Keratinocyte (primary cell): ENCODE results near the gene TMEM39A. TPM values are rescaled to one million over a fixed set of nuclear protein-coding genes. Genes with fewer than 3 reads are reported as not detected.

ENCODE experiments used
- DNase-seq: peaks from one replicate; pipeline ENCODE4 v3.0.0-alpha.2; 2011; ENCODE audit warnings: low read depth, missing footprints, low spot score
- FAIRE-seq: peaks from 2 replicates; lab custom pipeline; 2011; peaks lifted over from hg19 to GRCh38; lab: Jason Lieb, UNC
- H2AFZ ChIP-seq: 2 replicates; pipeline ENCODE4 v1.6.0; 2012; ENCODE audit warnings: low read length, control low read depth, inconsistent platforms; ENCODE audit not compliant: control insufficient read depth
- H3K27ac ChIP-seq: 2 replicates; pipeline ENCODE4 v1.5.1; 2011; ENCODE audit warnings: low read length; ENCODE audit not compliant: control insufficient read depth, insufficient read depth
- H3K27me3 ChIP-seq: 3 replicates; pipeline ENCODE4 v1.6.0; 2011; ENCODE audit warnings: low read length; ENCODE audit not compliant: control insufficient read depth, insufficient read depth; ENCODE audit errors: extremely low read depth
- H3K36me3 ChIP-seq, 2 experiments: 2 replicates in 1 of 2; 3 replicates in 1 of 2; pipeline ENCODE4 v1.5.1; 2011; ENCODE audit warnings: low read length in 2 of 2, mild to moderate bottlenecking in 1 of 2; ENCODE audit not compliant: control insufficient read depth in 2 of 2, insufficient read depth in 2 of 2; ENCODE audit errors: extremely low read depth in 1 of 2
- H3K4me1 ChIP-seq: 3 replicates; pipeline ENCODE4 v1.5.1; 2011; ENCODE audit warnings: low read length; ENCODE audit not compliant: control insufficient read depth, insufficient read depth; ENCODE audit errors: extremely low read depth
- H3K4me2 ChIP-seq: 3 replicates; pipeline ENCODE4 v1.6.0; 2011; ENCODE audit warnings: low read depth, low read length; ENCODE audit not compliant: control insufficient read depth, insufficient read depth; ENCODE audit errors: extremely low read depth
- H3K4me3 ChIP-seq, 3 experiments: fragments of 200-600 bp in 1 of 3; sonication (generic) in 1 of 3; 2 replicates in 2 of 3; 3 replicates in 1 of 3; pipeline ENCODE4 v1.5.1; 2011 to 2016; ENCODE audit warnings: low read length in 3 of 3, mild to moderate bottlenecking in 3 of 3, control low read depth in 2 of 3, inconsistent platforms in 1 of 3, low read depth in 1 of 3, mixed read lengths in 1 of 3, mixed run types in 1 of 3, moderate library complexity in 1 of 3; ENCODE audit not compliant: control insufficient read depth in 2 of 3, insufficient read depth in 2 of 3; ENCODE audit errors: extremely low read depth in 1 of 3
- H3K79me2 ChIP-seq: 2 replicates; pipeline ENCODE4 v1.6.0; 2012; ENCODE audit warnings: low read length; ENCODE audit not compliant: control insufficient read depth, insufficient read depth
- H3K9ac ChIP-seq: 3 replicates; pipeline ENCODE4 v1.6.0; 2011; ENCODE audit warnings: low read length; ENCODE audit not compliant: control insufficient read depth, insufficient read depth; ENCODE audit errors: extremely low read depth
- H3K9me1 ChIP-seq: 3 replicates; pipeline ENCODE4 v1.6.0; 2011; ENCODE audit warnings: low read length; ENCODE audit not compliant: control insufficient read depth, insufficient read depth; ENCODE audit errors: extremely low read depth
- H3K9me3 ChIP-seq: 2 replicates; pipeline ENCODE4 v1.5.1; 2012; ENCODE audit warnings: low read depth, low read length; ENCODE audit not compliant: control insufficient read depth
- H4K20me1 ChIP-seq: 3 replicates; pipeline ENCODE4 v1.6.0; 2011; ENCODE audit warnings: low read length; ENCODE audit not compliant: control insufficient read depth, insufficient read depth; ENCODE audit errors: extremely low read depth
- CTCF ChIP-seq, 3 experiments: IDR thresholded peaks in 1 of 3; conservative IDR thresholded peaks in 1 of 3; optimal IDR thresholded peaks in 1 of 3; 2 replicates in 2 of 3; 3 replicates in 1 of 3; pipeline versions ENCODE3 to v1.5.1; 2011; ENCODE audit warnings: low read length in 3 of 3, mild to moderate bottlenecking in 3 of 3, moderate library complexity in 2 of 3, control low read depth in 1 of 3, inconsistent platforms in 1 of 3; ENCODE audit not compliant: insufficient read depth in 2 of 3; ENCODE audit errors: extremely low read depth in 1 of 3
- EZH2 ChIP-seq: IDR thresholded peaks from one replicate; pipeline ENCODE4 v1.6.1; 2012; ENCODE audit warnings: inconsistent platforms, mild to moderate bottlenecking, low read length, moderate library complexity
- dilution Hi-C: fragments of 300-500 bp; cut with MboI; formaldehyde crosslinking; loops from one replicate; pipeline ENCODE4 v1.7.0; 2020; ENCODE audit warnings: low sequenced_read_pairs; ENCODE audit not compliant: extremely low pct_ligation_motif_present
- polyA plus RNA-seq, 5 experiments: library from polyadenylated mRNA; depleted of rRNA in 3 of 5; stranded (reverse) in 3 of 5; stranded (forward) in 1 of 5; unstranded in 1 of 5; fragments of >200 nt; gene quantifications; 1 replicate in 1 of 5; 2 replicates in 3 of 5; 3 replicates in 1 of 5; pipeline versions ENCODE4 v1.2.1 to v1.2.3, GENCODE V29; 2011 to 2012; ENCODE audit warnings: missing spikeins in 2 of 5, low read depth in 1 of 5, low replicate concordance in 1 of 5

Gene TMEM39A
- polyA plus RNA-seq, 1 donor (not counting 4 experiments of a cell fraction or from before 2014, with no cell fraction given) = 26.3 TPM

- DNase-seq (no peak), FAIRE-seq (no peak)
- H3K79me2 ChIP-seq = no peaks in the 10 kb centered on the region
- dilution Hi-C loops = no loop called here
- no peak overlapping the region for H2AFZ ChIP-seq
- no peak overlapping the region for H3K4me2 ChIP-seq
- no peaks in the 10 kb centered on the region for H3K9me1 ChIP-seq
- no peak overlapping the region for H3K27ac ChIP-seq
- no peak overlapping the region for H3K9ac ChIP-seq
- H4K20me1 ChIP-seq = no peaks in the 10 kb centered on the region
- H3K9me3 ChIP-seq = no peaks in the 10 kb centered on the region
- H3K4me3 ChIP-seq = no peak overlapping the region
- H3K4me1 ChIP-seq = no peaks in the 10 kb centered on the region
- TF ChIP-seq CTCF (optimal IDR thresholded peaks at IDR 0.05 in 1 of 3, IDR thresholded peaks at IDR 0.05 in 1 of 3, conservative IDR thresholded peaks at IDR 0.05 in 1 of 3; ENCODE audit: extremely low read depth in 1 of 3, insufficient read depth in 2 of 3, low read length in 3 of 3) (peak in 2 of 3 experiments; percentile 9 to 10), EZH2 (no peak)
- peaks cover 16 to 19% of the 10 kb centered on the region in 2 experiments for H3K36me3 ChIP-seq
- H3K27me3 ChIP-seq = no peaks in the 10 kb centered on the region
Observed at GRCh38 chr3:119490153-119490552, 26.7 kb upstream of the TMEM39A start.

- DNase-seq = no peak
- Histone ChIP-seq H3K27me3 (no peaks in the 10 kb centered on the region), H3K79me2 (no peaks in the 10 kb centered on the region), H3K4me2 (no peak overlapping the region), H3K9me1 (no peaks in the 10 kb centered on the region), H2AFZ (no peak overlapping the region), H3K9ac (no peak overlapping the region), H3K27ac (no peak overlapping the region), H3K9me3 (no peaks in the 10 kb centered on the region), H4K20me1 (no peaks in the 10 kb centered on the region), H3K36me3 (peaks cover 17 to 19% of the 10 kb centered on the region in 2 experiments), H3K4me3 (no peak overlapping the region), H3K4me1 (peaks cover 17% of the 10 kb centered on the region)
- no peak for TF ChIP-seq EZH2
- no peak for FAIRE-seq
- dilution Hi-C loops = no loop called here
Observed at GRCh38 chr3:119485563-119485962, 22.1 kb upstream of the TMEM39A start.

GRCh38 chr3:119483101-119483500 lies 19.7 kb upstream of the TMEM39A start:
- DNase-seq = no peak
- no peak overlapping the region for H2AFZ ChIP-seq

More at GRCh38 chr3:119483101-119483500, 19.7 kb upstream of the TMEM39A start:
- H3K27me3 ChIP-seq = no peaks in the 10 kb centered on the region
- no peaks in the 10 kb centered on the region for H3K9me1 ChIP-seq
- peaks cover 18% of the 10 kb centered on the region for H3K4me1 ChIP-seq
- no peak for FAIRE-seq
- TF ChIP-seq EZH2 = no peak
- TF ChIP-seq CTCF (optimal IDR thresholded peaks at IDR 0.05 in 1 of 3, IDR thresholded peaks at IDR 0.05 in 1 of 3, conservative IDR thresholded peaks at IDR 0.05 in 1 of 3; ENCODE audit: extremely low read depth in 1 of 3, insufficient read depth in 2 of 3, low read length in 3 of 3) = no peak
- no peaks in the 10 kb centered on the region for H3K79me2 ChIP-seq
- H3K9ac ChIP-seq = no peak overlapping the region
- no peaks in the 10 kb centered on the region for H4K20me1 ChIP-seq
- H3K4me2 ChIP-seq = no peak overlapping the region
- H3K9me3 ChIP-seq = no peaks in the 10 kb centered on the region
- H3K27ac ChIP-seq = peak overlapping the region; percentile 51
- H3K4me3 ChIP-seq = no peak overlapping the region
- dilution Hi-C loops = no loop called here
- H3K36me3 ChIP-seq = peaks cover 12 to 15% of the 10 kb centered on the region in 2 experiments
